HG03571 (cell line): ENCODE data around the gene TMEM92.
"Not testable (repeated sequence)": the region's sequence is repeated elsewhere in the genome, so short reads cannot be mapped to it uniquely, and the experiment has no call there.

Source experiments
- ATAC-seq: cut with Tn5 transposase; IDR thresholded peaks from one replicate; pipeline ENCODE4 v1.9.1; 2021; ENCODE audit not compliant: unreplicated experiment

TMEM92 gene

DNA sequence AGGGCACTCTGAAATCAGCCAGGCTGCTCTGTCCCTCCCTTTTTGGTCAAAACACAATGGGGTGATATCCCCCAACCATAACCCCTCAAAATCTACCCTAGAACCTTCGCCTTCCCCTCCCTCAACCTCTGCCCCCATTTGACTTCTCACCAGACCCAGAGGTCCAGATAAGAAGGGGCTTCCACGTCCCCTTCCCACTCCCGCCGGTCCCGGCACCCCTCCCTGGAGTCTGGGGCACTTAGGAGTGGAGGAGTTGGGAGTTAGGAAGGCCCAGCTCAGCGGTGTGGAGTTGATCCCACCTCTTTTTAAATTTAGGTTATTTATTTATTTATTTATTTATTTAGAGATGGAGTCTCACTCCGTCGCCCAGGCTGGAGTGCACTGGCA lies 619 bp upstream of the TMEM92 start:
- no peak for ATAC-seq

DNA sequence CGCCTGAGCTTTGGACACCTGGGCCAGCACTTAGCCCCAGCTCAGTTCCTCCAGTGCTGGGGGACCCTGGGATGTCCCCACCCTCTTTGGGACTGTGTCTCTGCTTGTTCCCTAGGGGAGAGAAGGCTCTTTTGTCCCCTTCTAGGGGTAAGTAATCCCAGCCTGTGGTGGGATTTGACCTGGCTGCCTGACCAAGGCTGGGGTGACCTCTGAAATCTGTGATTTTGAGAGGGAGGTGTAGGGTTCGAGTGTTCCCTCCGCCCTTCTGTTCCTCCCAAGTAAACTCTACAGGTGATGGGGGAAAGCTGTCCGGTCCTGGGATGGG lies 593 bp downstream of the TMEM92 start:
- ATAC-seq, result no peak

DNA sequence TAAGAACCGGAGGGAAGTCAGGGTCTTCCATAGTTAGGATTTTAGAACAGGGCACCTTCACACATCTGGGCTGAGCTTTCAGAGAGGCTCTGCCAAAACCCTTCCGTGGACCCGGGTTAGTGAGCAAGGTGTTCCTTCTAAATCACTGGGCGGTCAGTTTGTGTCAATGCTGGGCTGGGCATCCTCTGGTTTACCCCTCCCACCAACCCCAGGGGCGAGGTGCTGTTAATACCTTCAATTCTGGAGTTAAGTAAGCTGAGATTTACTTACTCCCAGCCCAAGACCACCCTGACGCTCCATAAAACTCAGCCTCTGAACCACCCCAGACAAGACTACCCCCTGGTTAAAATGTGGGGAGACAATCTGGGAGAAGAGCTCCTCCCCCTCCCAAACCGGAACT lies 1.0 kb downstream of the TMEM92 start:
- no peak for ATAC-seq

DNA sequence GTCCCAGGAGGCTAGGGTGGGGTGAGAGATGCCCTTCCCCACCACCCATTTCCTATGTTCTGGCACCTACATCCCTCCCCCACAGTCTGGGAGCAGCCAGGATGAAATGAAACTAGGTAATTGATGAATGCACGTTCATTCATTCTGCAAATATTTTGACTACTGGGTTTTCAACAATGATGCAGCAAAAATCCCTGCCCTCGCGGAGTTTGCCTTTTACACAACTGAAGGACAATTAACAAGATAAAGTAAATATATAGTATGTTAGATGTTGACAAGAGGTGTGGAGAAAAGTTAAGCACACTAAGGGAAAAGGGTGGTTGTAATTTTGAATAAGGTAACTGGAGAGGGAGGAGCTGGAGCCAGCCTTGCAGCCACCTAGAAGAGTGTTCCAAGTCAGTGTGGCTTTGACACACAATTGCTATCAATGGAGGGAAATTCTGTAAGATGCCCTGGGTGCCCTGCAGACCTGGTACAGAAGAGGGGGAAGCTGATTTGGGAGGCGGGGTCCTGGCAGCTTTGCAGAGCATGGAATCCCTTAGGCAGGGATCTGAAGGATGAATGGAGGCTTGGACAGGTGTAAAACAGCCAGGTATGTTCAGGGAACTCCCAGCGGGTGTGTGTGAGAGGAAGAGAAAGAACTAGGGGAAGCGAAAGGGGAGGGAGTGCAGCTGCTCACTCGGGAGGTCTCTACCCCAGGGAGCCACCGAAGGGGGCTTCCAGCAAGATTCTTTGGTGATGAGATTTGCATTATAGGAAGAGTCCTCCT lies 2.5 kb downstream of the TMEM92 start:
- ATAC-seq, result no peak

DNA sequence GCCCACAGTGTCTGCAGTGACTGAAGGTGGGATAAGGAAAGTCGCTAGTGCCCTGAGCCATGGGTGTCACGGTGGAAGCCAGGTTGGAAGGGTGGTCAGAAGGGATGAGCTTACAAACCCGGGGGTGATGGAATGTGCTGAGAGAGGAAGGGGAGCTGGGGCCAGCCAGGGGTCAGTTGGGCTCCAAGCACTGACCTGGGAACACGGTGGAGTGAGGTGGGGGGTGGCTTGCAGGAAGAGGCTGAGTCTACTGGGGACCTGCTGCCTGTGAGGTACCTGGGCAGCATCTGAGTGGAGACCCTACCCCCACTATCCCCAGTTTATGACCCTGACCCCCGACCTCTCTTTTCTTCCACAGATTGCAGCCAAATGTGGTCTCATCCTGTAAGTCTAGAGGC lies 3.1 kb downstream of the TMEM92 start:
- no peak for ATAC-seq

DNA sequence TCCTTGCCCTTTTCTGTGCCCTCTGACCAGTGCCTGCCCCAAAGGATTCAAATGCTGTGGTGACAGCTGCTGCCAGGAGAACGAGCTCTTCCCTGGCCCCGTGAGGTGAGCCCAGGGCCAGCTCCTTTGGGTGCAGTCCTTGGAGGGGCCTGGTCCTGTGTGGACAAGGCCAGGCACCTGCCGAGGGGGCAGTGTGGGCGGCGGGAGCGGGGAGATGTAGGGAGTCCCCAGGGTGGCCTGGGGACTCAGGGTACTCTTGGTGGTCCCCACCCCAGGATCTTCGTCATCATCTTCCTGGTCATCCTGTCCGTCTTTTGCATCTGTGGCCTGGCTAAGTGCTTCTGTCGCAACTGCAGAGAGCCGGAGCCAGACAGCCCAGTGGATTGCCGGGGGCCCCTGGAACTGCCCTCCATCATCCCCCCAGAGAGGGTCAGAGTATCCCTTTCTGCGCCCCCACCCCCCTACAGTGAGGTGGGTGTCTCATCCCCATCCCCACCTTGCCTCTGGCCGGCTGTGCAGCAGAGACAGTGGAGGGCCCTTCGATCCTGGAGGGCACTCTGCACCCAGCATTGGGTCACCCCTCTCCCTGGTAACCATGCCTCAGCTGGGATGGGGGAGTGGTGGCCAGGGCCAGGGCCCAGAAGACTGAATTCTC lies 4.4 kb downstream of the TMEM92 start:
- ATAC-seq, result no peak

DNA sequence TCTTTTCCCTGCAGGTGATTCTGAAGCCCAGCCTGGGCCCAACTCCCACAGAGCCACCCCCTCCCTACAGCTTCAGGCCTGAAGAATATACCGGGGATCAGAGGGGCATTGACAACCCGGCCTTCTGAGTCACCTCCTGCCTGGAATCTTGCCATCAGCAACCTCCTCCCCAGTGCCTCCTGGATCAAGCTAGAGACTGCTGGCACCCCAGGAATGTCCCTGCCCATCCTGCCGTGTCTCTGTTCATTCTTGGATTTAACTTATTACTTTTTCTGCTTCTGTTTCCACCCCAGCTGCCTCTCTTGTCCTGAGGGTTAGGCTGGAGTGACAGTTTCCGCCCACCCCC lies 4.9 kb downstream of the TMEM92 start:
- ATAC-seq, result no peak

DNA sequence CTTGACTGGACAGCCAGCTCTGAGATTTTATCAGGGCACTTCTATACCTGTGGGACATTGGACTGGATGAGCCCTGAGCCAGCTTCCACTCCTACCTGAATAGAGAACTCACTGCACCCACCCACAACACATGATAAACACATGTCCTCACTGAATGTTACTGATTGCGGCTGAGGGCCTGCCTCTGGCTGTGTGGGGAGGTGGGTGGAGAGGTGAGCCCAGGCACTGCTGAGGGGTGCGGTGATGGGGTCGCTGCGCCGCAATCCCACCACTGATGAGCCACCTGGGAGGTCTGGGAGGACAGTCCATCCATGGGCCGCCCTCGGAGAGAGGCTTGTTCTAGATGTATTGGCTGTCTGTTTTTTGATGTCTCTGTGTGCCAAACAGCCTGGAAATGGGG lies 5.4 kb downstream of the TMEM92 start:
- no peak for ATAC-seq

DNA sequence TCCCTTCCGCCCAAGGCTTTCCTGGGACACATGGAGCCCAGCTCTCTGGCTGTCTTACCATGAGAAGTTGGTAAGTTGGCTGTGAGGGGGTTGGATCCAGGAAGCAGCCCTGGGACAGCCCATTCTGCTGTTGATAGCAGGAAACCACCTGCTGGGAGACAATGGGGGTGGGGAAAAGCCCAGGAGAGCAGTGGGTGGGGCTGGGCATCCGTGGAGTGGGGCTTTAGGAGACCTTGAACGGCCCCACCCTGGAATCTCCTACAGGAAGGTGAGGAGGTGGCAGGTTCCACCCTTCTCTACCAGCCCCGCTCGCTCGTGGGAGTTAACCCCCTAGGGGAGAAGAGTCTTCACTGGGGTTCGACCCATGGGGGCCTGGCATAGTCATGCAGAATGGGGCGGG lies 5.8 kb downstream of the TMEM92 start:
- no peak for ATAC-seq

DNA sequence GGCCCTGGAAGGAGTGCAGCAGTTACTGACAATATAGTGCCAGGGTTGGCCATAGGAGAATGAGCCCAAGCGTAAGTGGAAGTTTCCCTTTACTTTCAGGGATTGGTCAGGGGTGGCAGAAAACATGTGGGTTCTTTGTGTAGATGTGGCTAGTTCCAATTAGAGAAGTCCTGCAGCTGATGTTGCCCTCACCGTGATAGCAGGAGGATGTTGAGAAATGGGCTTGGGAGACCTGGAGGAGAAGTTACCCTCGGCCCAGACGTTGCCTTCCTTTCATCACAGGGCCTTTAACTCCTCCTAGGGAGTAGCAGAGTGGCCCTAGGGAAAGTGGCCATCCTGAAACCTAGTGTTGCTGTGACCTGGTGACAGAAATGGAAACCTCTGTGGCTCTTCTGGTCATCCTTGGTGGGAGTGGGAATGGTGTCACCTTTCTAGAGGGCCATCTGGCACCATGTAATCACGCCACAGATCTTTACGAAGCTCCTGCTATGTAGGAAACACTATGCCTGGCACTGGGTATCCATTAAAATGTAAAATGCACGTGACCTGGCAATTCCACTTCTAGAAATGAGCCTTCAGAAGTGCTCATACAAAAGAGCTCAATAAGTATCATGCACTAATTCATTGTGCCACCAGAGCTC lies 6.7 kb downstream of the TMEM92 start:
- no peak for ATAC-seq

DNA sequence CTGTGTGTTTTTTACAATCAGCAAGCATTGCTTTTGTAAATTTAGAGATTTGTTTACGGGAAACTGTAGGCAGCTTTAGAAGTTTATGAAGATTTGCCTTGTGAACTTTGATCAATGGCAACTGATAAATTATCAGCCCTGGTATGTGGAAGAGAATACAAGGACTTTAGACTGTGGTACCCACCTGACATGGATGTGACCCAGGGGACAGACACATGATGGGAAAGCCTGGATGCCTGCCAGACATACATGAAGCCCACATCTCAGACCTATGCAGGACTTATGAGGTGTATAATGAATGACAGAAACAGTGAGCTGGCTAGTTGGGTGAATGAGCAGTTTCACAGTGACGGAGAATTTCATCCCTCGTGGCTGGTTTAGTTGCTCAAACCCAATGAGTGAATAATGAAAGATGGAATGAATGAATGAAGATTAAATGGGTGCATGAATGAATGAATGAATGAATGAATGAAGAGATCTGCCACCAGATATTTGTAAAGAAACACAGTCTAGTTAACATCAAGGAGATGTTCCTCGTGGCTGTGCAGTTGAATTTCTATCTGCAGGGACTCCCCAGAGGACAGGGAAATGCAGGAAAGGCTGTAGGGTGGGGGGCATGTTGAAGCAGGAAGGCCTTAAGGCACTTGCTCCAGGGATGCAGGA lies 7.6 kb downstream of the TMEM92 start:
- ATAC-seq, result no peak

DNA sequence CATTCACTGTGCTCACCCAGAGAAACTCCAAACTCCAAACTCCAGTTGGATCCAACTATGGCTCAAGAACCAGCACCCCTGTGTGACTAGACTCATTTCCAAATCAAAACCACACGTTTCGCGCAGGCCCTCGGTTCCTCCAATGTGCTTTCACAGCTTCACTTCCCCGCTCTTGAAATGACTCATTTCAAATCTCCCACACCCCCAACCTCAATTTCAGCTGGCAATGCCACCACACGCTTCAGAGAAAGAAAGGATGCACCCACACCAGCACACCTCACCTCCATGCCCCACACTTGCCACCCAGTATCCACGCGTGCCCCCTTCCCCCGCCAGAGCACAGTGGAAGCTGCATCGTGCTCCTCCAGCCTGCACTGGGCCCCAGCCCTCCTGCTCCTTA lies 9.0 kb downstream of the TMEM92 start:
- no peak for ATAC-seq

DNA sequence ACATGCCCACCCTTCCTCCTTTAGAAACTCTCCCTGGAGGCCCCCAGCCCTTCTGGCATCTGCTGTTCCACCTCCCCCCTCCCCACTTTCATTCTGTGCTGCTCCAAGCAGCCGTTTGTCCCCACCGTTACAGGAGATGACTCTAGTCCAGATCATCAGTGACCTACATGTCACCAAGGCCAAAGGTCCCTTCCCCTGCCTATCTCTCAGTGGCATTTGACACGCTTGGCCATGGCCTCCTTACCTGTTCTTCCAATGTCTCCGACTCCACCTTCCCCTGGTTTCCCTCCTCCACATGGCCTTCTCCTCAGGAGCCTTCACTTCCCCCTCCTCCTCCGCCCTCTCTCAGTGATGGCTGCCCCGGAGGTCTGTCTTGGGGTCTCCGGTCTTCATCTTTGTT lies 9.4 kb downstream of the TMEM92 start:
- ATAC-seq, result no peak

DNA sequence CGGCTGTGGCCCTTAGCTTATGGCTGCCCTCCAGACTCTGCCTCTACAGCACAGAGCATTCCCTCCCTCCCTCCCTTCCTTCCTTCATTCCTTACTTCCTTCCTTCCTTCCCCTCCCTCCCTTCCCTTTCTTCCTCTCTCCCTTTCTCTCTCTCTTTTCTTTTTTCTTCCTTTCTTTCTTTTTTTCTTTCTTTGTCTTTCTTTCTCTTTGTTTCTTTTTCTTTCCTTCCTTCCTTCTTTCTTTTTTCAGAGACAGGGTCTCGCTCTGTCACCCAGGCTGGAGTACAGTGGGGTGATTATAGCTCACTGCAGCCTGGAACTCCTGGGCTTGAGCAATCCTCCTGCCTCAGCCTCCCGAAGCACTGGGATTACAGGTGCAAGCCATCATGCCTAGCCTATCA lies 11.7 kb downstream of the TMEM92 start:
- no peak for ATAC-seq

DNA sequence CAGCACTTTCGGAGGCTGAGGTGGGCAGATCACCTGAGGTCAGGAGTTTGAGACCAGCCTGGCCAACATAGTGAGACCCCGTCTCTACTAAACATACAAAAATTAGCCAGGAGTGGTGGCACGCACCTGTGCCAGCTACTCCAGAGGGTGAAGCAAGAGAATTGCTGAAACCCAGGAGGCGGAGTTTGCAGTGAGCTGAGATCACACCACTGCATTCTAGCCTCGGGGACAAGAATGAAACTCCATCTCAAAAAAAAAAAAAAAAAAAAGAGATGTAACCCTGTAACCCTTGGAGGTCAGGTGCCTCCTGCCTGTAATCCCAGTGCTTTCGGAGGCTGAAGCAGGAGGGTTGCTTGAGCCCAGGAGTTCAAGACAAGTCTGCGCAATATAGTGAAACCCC lies 13.0 kb downstream of the TMEM92 start:
- not testable (repeated sequence) for ATAC-seq

DNA sequence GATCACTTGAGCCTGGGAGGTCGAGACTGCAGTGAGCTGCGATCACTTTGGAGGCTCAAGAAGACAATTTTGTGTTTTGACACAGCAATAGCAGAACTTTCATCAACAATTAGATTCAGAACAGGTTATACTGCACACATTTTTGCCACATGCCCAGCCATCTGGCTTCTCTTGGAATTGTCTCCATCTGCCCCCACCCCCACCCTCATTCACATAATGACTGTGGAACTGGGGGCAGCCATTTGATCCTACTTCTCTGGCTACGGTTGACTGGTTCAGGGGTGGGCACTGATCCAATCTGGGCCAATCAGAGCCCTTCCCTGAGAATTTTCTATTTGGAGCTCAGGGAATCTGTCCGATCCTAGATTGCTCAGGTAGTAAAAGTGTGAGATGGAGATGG lies 14.0 kb downstream of the TMEM92 start:
- no peak for ATAC-seq

DNA sequence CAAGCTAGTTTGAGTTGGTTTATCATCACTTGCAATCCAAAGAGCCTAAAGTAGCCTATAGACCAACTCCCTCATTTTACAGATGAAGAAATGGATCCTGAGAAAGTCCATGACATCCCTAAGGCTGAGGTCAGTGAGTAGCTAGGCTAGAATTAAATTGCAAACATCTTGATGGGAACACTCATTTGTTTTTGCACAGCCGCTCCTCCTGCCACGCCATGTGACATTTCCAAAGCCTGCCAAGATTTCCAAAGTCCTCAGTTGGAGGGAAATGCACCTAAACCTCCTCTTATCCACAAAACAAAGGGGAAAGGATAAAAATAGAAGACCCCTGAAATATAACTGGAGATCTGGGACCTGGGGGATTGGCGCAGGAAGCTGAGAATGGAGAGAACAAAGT lies 15.0 kb downstream of the TMEM92 start:
- no peak for ATAC-seq

DNA sequence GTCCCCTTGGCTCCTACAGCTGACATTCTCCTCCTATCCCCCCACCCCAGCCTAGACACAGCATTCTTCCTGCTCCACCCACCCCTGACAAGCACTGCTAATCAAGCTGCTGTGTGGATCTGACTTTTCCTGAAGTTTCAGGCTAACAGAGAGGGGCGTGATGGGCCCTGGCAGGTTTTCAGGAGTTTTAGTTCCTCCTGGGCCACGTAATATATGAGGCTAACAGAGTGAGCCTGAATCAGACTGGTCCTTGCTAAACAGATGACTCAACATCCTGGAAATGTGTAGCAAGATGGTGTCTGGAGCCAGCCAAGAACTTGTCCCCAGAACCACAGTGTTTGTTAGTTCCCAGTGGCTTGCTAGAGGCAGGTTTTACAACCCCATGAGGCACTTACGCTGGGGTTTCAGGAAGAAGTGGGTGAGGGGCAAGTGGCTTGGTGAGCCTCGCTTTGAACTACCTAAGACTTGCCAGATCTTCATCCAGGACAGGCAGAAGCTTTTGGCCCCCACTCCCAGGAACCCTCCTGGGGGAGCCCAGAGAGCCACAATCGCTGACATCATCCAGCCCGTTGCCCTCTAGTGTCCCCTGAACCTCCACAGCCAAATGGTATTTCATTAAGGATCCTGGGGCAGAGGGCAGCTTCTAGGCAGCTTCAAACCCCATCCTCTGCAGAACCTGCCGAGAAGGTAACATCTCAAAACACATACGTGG lies 15.9 kb downstream of the TMEM92 start:
- no peak for ATAC-seq

DNA sequence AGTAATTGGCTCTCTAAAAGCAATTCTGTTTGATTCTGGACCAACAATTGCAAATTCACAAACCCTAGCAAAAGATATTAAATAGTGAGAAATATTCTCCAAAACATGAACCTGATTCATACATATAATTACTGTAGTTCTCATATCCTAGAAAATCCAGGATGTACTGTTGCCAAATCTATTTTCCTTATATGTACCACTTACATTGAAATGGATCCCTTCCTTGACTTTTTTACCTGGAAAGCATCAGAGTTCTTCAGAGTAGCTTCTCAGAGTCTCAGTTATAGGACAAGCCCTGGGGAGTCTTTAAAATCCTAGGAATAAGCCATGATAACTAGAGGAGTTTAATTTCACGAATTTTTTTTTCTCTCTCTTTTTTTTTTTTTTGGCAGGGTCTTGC lies 16.7 kb downstream of the TMEM92 start:
- no peak for ATAC-seq

DNA sequence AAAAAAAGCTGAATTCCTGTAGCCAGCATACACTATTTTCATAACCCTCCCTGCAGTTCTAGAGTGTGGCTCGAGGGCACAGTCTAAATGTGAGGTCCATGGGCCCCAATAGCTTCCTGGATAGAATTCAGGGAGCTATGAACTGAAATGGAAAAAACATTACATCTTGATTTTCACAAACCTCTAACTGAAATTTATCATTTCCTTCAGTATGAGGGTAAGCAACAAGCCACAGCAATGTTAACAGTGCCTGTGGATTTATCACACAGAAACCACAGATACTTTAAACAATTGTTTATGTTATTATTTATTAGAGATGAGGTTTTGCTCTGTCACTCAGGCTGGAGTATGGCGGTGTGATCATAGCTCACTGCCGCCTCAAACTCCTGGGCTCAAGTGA lies 18.2 kb downstream of the TMEM92 start:
- no peak for ATAC-seq

DNA sequence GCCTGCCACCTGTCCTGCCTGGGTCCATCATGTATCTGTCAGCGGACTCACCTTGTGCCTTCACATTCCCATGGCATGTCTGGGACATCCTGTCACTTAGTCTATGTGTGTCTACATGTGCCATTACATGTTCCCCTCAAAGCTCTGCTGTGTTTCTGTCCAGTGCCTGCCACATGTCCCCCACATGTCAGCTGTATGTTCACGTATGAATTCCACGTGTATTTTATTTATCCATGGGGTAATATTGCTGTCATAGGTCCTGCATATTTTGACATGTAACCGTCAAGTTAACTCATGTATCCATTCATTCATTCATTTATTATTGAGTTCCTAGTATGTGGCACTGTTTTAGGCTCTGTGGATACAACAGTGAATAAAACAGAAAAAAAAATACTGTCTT lies 20.8 kb downstream of the TMEM92 start:
- no peak for ATAC-seq
